Measurements from ENCODE around the gene ART4. TPM values are rescaled to one million over a fixed set of nuclear protein-coding genes. Genes with fewer than 3 reads are reported as not detected.
A peak's percentile ranks its signal among the peaks of the same experiment; 100 is the strongest.

Gene ART4
- total RNA-seq, 1 experiment from 2014 or later, result not detected

DNA sequence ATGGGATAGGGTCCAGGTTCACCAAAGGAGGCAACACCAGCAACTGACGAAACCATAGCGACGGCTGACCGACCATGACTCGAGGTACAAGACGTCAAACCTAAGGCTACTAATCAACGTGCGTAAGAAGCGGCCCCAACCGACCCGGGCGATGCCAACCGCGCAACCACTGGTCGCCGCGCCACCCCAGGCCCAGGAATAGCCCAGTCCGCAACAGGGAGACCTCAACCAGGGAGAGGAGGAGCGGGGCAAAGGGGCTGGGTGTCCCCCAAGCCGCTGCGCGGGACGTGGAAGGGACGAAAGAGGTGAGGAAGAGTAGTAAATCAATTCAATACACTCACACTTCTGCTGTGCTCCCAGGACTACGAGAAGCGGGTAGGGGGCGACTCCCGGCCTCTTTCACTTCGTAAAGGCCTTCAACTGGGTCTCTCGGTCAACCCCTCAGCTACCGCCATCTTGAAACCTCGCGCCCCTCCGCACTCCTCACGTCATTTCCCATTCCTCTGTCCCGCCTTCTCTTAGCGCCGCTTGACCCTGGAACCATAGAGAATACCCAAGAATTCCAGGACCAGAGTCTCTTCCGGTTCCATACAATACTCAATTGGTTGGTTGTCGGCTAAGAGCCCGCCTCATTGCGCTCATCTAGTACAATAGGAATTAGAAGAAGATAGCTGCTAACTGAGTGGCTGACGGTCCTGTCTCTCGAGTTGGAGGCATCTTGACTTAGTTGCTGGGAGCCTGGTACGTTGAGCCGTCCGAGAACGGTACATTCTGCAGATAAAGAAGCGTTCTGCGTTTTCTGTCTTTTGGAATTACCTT is 40.1 kb downstream of the ART4 start, which contains the start of the genes C12orf60 and WBP11 (continued):
- TF ChIP-seq, protein P1, sequence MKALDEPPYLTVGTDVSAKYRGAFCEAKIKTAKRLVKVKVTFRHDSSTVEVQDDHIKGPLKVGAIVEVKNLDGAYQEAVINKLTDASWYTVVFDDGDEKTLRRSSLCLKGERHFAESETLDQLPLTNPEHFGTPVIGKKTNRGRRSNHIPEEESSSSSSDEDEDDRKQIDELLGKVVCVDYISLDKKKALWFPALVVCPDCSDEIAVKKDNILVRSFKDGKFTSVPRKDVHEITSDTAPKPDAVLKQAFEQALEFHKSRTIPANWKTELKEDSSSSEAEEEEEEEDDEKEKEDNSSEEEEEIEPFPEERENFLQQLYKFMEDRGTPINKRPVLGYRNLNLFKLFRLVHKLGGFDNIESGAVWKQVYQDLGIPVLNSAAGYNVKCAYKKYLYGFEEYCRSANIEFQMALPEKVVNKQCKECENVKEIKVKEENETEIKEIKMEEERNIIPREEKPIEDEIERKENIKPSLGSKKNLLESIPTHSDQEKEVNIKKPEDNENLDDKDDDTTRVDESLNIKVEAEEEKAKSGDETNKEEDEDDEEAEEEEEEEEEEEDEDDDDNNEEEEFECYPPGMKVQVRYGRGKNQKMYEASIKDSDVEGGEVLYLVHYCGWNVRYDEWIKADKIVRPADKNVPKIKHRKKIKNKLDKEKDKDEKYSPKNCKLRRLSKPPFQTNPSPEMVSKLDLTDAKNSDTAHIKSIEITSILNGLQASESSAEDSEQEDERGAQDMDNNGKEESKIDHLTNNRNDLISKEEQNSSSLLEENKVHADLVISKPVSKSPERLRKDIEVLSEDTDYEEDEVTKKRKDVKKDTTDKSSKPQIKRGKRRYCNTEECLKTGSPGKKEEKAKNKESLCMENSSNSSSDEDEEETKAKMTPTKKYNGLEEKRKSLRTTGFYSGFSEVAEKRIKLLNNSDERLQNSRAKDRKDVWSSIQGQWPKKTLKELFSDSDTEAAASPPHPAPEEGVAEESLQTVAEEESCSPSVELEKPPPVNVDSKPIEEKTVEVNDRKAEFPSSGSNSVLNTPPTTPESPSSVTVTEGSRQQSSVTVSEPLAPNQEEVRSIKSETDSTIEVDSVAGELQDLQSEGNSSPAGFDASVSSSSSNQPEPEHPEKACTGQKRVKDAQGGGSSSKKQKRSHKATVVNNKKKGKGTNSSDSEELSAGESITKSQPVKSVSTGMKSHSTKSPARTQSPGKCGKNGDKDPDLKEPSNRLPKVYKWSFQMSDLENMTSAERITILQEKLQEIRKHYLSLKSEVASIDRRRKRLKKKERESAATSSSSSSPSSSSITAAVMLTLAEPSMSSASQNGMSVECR (CRISPR knock-in tag; IDR thresholded peaks at IDR 0.05; ENCODE audit: borderline replicate concordance), result peak; percentile 78; the same call in 1 of the 2 replicates
- TF ChIP-seq ETV6 (CRISPR knock-in tag; IDR thresholded peaks at IDR 0.05) (peak; percentile 78), ZNF232 (CRISPR knock-in tag; IDR thresholded peaks at IDR 0.05) (0 out of 2 replicates have a peak, but pooled peaks have one; percentile 53)

DNA sequence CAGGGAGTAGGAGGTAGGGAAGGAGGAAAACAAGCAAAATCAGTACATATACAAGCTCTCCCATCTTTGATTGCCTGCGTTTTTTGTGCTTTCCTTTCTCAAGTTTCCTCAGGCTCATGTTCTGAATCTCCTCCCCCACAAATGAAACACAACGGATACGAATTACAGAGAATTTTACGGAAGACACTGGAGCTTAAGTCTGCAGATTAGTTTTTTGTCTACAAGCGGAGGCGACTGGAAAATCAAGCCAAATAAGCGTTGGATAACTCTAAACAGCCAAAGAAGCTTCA is 40.7 kb downstream of the ART4 start:
- Mint-ChIP-seq H3K4me3 (no peak overlapping the region), H3K4me1 (peaks cover 17% of the 10 kb centered on the region), H3K36me3 (peaks cover 24% of the 10 kb centered on the region), H3K27ac (no peak overlapping the region), H3K27me3 (ENCODE audit: low read depth) (no peaks in the 10 kb centered on the region), H3K9me3 (no peaks in the 10 kb centered on the region)
- TF ChIP-seq ATF1 (CRISPR knock-in tag; IDR thresholded peaks at IDR 0.05), result no peak
- TF ChIP-seq, protein P2, sequence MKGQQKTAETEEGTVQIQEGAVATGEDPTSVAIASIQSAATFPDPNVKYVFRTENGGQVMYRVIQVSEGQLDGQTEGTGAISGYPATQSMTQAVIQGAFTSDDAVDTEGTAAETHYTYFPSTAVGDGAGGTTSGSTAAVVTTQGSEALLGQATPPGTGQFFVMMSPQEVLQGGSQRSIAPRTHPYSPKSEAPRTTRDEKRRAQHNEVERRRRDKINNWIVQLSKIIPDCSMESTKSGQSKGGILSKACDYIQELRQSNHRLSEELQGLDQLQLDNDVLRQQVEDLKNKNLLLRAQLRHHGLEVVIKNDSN (CRISPR knock-in tag; IDR thresholded peaks at IDR 0.05), result no peak
- TF ChIP-seq, protein P3, sequence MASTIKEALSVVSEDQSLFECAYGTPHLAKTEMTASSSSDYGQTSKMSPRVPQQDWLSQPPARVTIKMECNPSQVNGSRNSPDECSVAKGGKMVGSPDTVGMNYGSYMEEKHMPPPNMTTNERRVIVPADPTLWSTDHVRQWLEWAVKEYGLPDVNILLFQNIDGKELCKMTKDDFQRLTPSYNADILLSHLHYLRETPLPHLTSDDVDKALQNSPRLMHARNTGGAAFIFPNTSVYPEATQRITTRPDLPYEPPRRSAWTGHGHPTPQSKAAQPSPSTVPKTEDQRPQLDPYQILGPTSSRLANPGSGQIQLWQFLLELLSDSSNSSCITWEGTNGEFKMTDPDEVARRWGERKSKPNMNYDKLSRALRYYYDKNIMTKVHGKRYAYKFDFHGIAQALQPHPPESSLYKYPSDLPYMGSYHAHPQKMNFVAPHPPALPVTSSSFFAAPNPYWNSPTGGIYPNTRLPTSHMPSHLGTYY (CRISPR knock-in tag; IDR thresholded peaks at IDR 0.05), result no peak
- no peak for ATAC-seq
- ChIA-PET POLR2A (interaction anchor here (1.1 to 3.0 kb wide), 7 partner anchors 9 to 418 kb away, joined by 3 to 23 read pairs (median 3); partner anchors contain the start of gene RERG), CTCF (interaction anchor here (0.5 to 1.6 kb wide), 7 partner anchors 28 to 1097 kb away, joined by 3 to 8 read pairs (median 3); a partner anchor contains a TSS)
- no peak for DNase-seq (ENCODE audit: low spot score)

DNA sequence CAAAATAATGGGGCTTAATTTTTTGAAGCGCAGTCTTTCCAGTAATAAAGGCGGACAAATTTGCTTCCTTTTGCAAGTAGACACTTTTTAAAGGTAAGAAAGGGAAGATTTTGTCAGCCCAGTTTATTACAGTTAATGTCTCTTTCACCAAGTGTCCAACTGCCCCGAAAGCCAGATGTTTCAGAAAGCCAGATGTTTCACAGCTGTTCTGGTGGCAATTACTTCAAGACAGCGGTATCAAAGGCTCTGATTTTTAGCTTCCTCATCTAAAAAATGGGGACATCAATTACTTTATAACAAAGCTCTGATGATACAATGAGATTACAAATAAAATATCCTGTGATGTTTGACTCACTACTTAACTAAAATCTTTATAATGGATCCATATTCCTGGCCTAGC is 41.1 kb downstream of the ART4 start:
- H3K4me1 Mint-ChIP-seq, result peaks cover 17% of the 10 kb centered on the region
- CTCF ChIA-PET, result interaction anchor here (0.5 to 1.6 kb wide), 2 partner anchors 46 to 78 kb away, joined by 3 to 7 read pairs; no protein-coding TSS in a partner anchor
- DNase-seq (ENCODE audit: low spot score) (no peak), ATAC-seq (no peak)
- H3K27me3 Mint-ChIP-seq (ENCODE audit: low read depth), result no peaks in the 10 kb centered on the region
- H3K4me3 Mint-ChIP-seq, result no peak overlapping the region
- no peaks in the 10 kb centered on the region for H3K9me3 Mint-ChIP-seq
- peaks cover 28% of the 10 kb centered on the region for H3K36me3 Mint-ChIP-seq
- no peak overlapping the region for H3K27ac Mint-ChIP-seq
- POLR2A ChIA-PET, result interaction anchor here (1.1 to 3.0 kb wide), 5 partner anchors 9 to 32 kb away, joined by 3 to 23 read pairs (median 4); a partner anchor contains a TSS
- TF ChIP-seq, protein P4, sequence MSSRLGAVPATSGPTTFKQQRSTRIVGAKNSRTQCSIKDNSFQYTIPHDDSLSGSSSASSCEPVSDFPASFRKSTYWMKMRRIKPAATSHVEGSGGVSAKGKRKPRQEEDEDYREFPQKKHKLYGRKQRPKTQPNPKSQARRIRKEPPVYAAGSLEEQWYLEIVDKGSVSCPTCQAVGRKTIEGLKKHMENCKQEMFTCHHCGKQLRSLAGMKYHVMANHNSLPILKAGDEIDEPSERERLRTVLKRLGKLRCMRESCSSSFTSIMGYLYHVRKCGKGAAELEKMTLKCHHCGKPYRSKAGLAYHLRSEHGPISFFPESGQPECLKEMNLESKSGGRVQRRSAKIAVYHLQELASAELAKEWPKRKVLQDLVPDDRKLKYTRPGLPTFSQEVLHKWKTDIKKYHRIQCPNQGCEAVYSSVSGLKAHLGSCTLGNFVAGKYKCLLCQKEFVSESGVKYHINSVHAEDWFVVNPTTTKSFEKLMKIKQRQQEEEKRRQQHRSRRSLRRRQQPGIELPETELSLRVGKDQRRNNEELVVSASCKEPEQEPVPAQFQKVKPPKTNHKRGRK (CRISPR knock-in tag; IDR thresholded peaks at IDR 0.05; ENCODE audit: borderline replicate concordance), result no peak
- TF ChIP-seq CBFB (CRISPR knock-in tag; IDR thresholded peaks at IDR 0.05; ENCODE audit: low read depth) (no peak), ZNF263 (CRISPR knock-in tag; IDR thresholded peaks at IDR 0.05; ENCODE audit: low read depth) (no peak), TEAD1 (CRISPR knock-in tag; IDR thresholded peaks at IDR 0.05) (no peak), NFATC4 (CRISPR knock-in tag; IDR thresholded peaks at IDR 0.05) (no peak), TCF7 (CRISPR knock-in tag; IDR thresholded peaks at IDR 0.05; ENCODE audit: low read depth) (no peak), ATF1 (CRISPR knock-in tag; IDR thresholded peaks at IDR 0.05) (no peak), ZNF416 (CRISPR knock-in tag; IDR thresholded peaks at IDR 0.05) (no peak)
- TF ChIP-seq, protein P5, sequence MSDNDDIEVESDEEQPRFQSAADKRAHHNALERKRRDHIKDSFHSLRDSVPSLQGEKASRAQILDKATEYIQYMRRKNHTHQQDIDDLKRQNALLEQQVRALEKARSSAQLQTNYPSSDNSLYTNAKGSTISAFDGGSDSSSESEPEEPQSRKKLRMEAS (CRISPR knock-in tag; IDR thresholded peaks at IDR 0.05), result no peak
- TF ChIP-seq, protein P6, sequence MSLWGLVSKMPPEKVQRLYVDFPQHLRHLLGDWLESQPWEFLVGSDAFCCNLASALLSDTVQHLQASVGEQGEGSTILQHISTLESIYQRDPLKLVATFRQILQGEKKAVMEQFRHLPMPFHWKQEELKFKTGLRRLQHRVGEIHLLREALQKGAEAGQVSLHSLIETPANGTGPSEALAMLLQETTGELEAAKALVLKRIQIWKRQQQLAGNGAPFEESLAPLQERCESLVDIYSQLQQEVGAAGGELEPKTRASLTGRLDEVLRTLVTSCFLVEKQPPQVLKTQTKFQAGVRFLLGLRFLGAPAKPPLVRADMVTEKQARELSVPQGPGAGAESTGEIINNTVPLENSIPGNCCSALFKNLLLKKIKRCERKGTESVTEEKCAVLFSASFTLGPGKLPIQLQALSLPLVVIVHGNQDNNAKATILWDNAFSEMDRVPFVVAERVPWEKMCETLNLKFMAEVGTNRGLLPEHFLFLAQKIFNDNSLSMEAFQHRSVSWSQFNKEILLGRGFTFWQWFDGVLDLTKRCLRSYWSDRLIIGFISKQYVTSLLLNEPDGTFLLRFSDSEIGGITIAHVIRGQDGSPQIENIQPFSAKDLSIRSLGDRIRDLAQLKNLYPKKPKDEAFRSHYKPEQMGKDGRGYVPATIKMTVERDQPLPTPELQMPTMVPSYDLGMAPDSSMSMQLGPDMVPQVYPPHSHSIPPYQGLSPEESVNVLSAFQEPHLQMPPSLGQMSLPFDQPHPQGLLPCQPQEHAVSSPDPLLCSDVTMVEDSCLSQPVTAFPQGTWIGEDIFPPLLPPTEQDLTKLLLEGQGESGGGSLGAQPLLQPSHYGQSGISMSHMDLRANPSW (CRISPR knock-in tag; conservative IDR thresholded peaks at IDR 0.05; ENCODE audit: low read depth), result no peak
- TF ChIP-seq, protein P1 (CRISPR knock-in tag; IDR thresholded peaks at IDR 0.05; ENCODE audit: borderline replicate concordance), result no peak
